ENCODE results near the gene SERPINB7.

The SERPINB7 gene

DNA sequence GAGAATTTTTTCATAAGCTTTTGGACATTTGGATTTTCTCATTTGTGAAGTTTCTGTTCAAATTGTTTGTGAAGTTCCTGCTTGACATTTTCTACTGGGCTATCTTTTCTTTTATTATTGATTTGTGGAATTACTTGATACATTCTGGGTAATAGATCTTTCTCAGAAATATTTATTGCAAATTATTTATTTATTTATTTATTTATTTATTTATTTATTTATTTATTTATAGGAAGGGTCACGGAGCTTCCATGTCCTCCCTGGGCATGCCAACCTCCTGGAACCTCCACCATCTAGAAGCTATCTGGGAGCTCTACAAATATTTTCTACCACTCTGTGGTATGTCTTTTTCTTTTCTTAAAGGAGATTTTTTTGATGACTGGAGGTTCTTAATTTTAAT, 25.7 kb upstream of the SERPINB7 start (continued):
- TF ChIP-seq, protein P1, sequence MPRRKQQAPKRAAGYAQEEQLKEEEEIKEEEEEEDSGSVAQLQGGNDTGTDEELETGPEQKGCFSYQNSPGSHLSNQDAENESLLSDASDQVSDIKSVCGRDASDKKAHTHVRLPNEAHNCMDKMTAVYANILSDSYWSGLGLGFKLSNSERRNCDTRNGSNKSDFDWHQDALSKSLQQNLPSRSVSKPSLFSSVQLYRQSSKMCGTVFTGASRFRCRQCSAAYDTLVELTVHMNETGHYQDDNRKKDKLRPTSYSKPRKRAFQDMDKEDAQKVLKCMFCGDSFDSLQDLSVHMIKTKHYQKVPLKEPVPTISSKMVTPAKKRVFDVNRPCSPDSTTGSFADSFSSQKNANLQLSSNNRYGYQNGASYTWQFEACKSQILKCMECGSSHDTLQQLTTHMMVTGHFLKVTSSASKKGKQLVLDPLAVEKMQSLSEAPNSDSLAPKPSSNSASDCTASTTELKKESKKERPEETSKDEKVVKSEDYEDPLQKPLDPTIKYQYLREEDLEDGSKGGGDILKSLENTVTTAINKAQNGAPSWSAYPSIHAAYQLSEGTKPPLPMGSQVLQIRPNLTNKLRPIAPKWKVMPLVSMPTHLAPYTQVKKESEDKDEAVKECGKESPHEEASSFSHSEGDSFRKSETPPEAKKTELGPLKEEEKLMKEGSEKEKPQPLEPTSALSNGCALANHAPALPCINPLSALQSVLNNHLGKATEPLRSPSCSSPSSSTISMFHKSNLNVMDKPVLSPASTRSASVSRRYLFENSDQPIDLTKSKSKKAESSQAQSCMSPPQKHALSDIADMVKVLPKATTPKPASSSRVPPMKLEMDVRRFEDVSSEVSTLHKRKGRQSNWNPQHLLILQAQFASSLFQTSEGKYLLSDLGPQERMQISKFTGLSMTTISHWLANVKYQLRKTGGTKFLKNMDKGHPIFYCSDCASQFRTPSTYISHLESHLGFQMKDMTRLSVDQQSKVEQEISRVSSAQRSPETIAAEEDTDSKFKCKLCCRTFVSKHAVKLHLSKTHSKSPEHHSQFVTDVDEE (CRISPR knock-in tag; IDR thresholded peaks at IDR 0.05), result no peak
- TF ChIP-seq ARNTL (CRISPR knock-in tag; IDR thresholded peaks at IDR 0.05; ENCODE audit: borderline replicate concordance, low read depth) (no peak), ZFP3 (CRISPR knock-in tag; IDR thresholded peaks at IDR 0.05) (no peak), ZFP30 (CRISPR knock-in tag; IDR thresholded peaks at IDR 0.05) (no peak), ZNF70 (CRISPR knock-in tag; IDR thresholded peaks at IDR 0.05) (no peak), BACH2 (CRISPR knock-in tag; IDR thresholded peaks at IDR 0.05; ENCODE audit: borderline replicate concordance) (no peak)

DNA sequence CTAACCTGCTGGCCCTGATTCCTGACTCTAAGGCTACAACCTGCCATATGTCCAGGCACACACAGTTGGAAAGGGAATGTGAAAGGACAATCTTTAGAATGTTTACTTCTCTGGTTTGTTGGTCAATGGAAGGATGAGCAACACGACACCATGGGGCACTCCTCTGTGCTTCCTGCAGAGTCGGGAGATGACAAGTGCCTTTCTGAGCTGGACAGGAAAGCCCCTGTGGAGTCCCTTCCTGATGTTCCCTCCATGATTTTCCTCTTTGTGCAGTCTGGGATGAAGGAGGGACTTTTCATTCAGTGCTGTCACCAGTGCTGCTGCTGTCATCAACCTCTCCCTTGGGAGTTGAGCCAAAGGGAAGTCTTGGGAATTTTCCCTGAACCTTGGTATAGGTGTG, 22.6 kb upstream of the SERPINB7 start:
- TF ChIP-seq TCF4 (CRISPR knock-in tag; IDR thresholded peaks at IDR 0.05; ENCODE audit: borderline replicate concordance), result no peak
- no peak for TF ChIP-seq ZNF70 (CRISPR knock-in tag; IDR thresholded peaks at IDR 0.05)
- TF ChIP-seq RARB (CRISPR knock-in tag; IDR thresholded peaks at IDR 0.05), result no peak
- TF ChIP-seq, protein P2, sequence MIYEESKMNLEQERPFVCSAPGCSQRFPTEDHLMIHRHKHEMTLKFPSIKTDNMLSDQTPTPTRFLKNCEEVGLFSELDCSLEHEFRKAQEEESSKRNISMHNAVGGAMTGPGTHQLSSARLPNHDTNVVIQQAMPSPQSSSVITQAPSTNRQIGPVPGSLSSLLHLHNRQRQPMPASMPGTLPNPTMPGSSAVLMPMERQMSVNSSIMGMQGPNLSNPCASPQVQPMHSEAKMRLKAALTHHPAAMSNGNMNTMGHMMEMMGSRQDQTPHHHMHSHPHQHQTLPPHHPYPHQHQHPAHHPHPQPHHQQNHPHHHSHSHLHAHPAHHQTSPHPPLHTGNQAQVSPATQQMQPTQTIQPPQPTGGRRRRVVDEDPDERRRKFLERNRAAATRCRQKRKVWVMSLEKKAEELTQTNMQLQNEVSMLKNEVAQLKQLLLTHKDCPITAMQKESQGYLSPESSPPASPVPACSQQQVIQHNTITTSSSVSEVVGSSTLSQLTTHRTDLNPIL (CRISPR knock-in tag; IDR thresholded peaks at IDR 0.05; ENCODE audit: low read depth), result no peak
- TF ChIP-seq ISL1 (CRISPR knock-in tag; IDR thresholded peaks at IDR 0.05), result no peak
- no peak for TF ChIP-seq OSR1 (CRISPR knock-in tag; IDR thresholded peaks at IDR 0.05)
- no peak for TF ChIP-seq ZFP3 (CRISPR knock-in tag; IDR thresholded peaks at IDR 0.05)
- no peak for TF ChIP-seq ZFP30 (CRISPR knock-in tag; IDR thresholded peaks at IDR 0.05)
- TF ChIP-seq GLIS3 (CRISPR knock-in tag; IDR thresholded peaks at IDR 0.05), result no peak
- no peak for TF ChIP-seq TOX (CRISPR knock-in tag; IDR thresholded peaks at IDR 0.05; ENCODE audit: borderline replicate concordance)
- TF ChIP-seq CSDC2 (CRISPR knock-in tag; IDR thresholded peaks at IDR 0.05), result no peak
- no peak for TF ChIP-seq ESRRG (CRISPR knock-in tag; IDR thresholded peaks at IDR 0.05)
- TF ChIP-seq, protein P3, sequence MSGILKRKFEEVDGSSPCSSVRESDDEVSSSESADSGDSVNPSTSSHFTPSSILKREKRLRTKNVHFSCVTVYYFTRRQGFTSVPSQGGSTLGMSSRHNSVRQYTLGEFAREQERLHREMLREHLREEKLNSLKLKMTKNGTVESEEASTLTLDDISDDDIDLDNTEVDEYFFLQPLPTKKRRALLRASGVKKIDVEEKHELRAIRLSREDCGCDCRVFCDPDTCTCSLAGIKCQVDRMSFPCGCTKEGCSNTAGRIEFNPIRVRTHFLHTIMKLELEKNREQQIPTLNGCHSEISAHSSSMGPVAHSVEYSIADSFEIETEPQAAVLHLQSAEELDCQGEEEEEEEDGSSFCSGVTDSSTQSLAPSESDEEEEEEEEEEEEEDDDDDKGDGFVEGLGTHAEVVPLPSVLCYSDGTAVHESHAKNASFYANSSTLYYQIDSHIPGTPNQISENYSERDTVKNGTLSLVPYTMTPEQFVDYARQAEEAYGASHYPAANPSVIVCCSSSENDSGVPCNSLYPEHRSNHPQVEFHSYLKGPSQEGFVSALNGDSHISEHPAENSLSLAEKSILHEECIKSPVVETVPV (CRISPR knock-in tag; IDR thresholded peaks at IDR 0.05), result no peak
- TF ChIP-seq ARNTL (CRISPR knock-in tag; IDR thresholded peaks at IDR 0.05; ENCODE audit: borderline replicate concordance, low read depth), result no peak
- no peak for TF ChIP-seq SNAI2 (CRISPR knock-in tag; IDR thresholded peaks at IDR 0.05)
- no peak for TF ChIP-seq ZNF565 (CRISPR knock-in tag; conservative IDR thresholded peaks at IDR 0.05; ENCODE audit: low read depth)
- ATAC-seq, result no peak

DNA sequence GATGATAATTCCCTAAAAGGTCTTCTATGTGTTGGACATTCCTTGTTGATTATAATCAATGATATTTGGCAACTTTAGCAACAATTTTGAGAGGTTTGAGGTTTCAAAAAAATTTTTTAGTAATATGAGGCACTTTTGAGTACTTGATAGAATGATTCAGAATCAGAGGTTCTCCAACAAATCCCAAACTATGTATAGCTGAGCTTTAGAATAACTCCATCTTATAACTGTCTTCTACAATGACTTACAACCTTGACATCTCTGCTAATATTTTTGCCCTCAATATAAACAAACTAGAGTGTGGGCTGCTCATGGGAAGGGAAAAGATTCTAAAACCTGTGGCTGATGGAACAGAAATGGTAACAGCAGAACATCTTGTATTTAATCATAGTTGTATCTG, 21.5 kb upstream of the SERPINB7 start:
- ATAC-seq, result no peak
- TF ChIP-seq ZFP3 (CRISPR knock-in tag; IDR thresholded peaks at IDR 0.05) (no peak), ZC3H10 (CRISPR knock-in tag; IDR thresholded peaks at IDR 0.05) (no peak), PPARA (CRISPR knock-in tag; IDR thresholded peaks at IDR 0.05; ENCODE audit: borderline replicate concordance) (no peak), CSDC2 (CRISPR knock-in tag; IDR thresholded peaks at IDR 0.05) (no peak), GLIS3 (CRISPR knock-in tag; IDR thresholded peaks at IDR 0.05) (no peak), TCF4 (CRISPR knock-in tag; IDR thresholded peaks at IDR 0.05; ENCODE audit: borderline replicate concordance) (no peak), SNAI2 (CRISPR knock-in tag; IDR thresholded peaks at IDR 0.05) (no peak), OSR1 (CRISPR knock-in tag; IDR thresholded peaks at IDR 0.05) (no peak), ESRRG (CRISPR knock-in tag; IDR thresholded peaks at IDR 0.05) (no peak), ZNF8 (CRISPR knock-in tag; IDR thresholded peaks at IDR 0.05) (no peak), ARNTL (CRISPR knock-in tag; IDR thresholded peaks at IDR 0.05; ENCODE audit: borderline replicate concordance, low read depth) (no peak)
- TF ChIP-seq, protein P4, sequence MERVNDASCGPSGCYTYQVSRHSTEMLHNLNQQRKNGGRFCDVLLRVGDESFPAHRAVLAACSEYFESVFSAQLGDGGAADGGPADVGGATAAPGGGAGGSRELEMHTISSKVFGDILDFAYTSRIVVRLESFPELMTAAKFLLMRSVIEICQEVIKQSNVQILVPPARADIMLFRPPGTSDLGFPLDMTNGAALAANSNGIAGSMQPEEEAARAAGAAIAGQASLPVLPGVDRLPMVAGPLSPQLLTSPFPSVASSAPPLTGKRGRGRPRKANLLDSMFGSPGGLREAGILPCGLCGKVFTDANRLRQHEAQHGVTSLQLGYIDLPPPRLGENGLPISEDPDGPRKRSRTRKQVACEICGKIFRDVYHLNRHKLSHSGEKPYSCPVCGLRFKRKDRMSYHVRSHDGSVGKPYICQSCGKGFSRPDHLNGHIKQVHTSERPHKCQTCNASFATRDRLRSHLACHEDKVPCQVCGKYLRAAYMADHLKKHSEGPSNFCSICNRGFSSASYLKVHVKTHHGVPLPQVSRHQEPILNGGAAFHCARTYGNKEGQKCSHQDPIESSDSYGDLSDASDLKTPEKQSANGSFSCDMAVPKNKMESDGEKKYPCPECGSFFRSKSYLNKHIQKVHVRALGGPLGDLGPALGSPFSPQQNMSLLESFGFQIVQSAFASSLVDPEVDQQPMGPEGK (CRISPR knock-in tag; IDR thresholded peaks at IDR 0.05; ENCODE audit: borderline replicate concordance), result no peak
- TF ChIP-seq, protein P1 (CRISPR knock-in tag; IDR thresholded peaks at IDR 0.05), result no peak
- TF ChIP-seq, protein P3 (CRISPR knock-in tag; IDR thresholded peaks at IDR 0.05), result no peak
- TF ChIP-seq, protein P5, sequence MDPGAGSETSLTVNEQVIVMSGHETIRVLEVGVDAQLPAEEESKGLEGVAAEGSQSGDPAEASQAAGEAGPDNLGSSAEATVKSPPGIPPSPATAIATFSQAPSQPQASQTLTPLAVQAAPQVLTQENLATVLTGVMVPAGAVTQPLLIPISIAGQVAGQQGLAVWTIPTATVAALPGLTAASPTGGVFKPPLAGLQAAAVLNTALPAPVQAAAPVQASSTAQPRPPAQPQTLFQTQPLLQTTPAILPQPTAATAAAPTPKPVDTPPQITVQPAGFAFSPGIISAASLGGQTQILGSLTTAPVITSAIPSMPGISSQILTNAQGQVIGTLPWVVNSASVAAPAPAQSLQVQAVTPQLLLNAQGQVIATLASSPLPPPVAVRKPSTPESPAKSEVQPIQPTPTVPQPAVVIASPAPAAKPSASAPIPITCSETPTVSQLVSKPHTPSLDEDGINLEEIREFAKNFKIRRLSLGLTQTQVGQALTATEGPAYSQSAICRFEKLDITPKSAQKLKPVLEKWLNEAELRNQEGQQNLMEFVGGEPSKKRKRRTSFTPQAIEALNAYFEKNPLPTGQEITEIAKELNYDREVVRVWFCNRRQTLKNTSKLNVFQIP (CRISPR knock-in tag; IDR thresholded peaks at IDR 0.05; ENCODE audit: borderline replicate concordance, low read depth), result no peak
